ENCODE measurements around the gene TSPOAP1. TPM values are rescaled to one million over a fixed set of nuclear protein-coding genes. Genes with fewer than 3 reads are reported as not detected.

Gene TSPOAP1
- polyA plus RNA-seq, 2 donors: 7.3 to 14.9 TPM

- Histone ChIP-seq H3K4me1 (ENCODE audit: control insufficient read depth in 2 of 2, insufficient read depth in 2 of 2, low read length in 1 of 2) (no peaks in the 10 kb centered on the region), H3K36me3 (ENCODE audit: control insufficient read depth in 2 of 2, insufficient read depth in 2 of 2, low read length in 1 of 2) (no peaks in the 10 kb centered on the region), H3K4me3 (ENCODE audit: low read depth in 1 of 2, low read length in 2 of 2) (no peak overlapping the region), H3K27ac (ENCODE audit: low read depth in 2 of 2, low read length in 1 of 2) (no peak overlapping the region), H3K27me3 (ENCODE audit: control insufficient read depth in 1 of 2, insufficient read depth in 2 of 2, low read length in 2 of 2) (no peaks in the 10 kb centered on the region), H3K9me3 (ENCODE audit: control insufficient read depth in 2 of 2, insufficient read depth in 1 of 2, low read depth in 1 of 2, low read length in 1 of 2) (no peaks in the 10 kb centered on the region)
- WGBS, 2 donors: 75 to 78% methylated on average over 1 of the region's 1 CpG
These were observed 64.8 kb downstream of the TSPOAP1 start for GRCh38 chr17:58263773-58264172.

- 88 to 89% methylated on average over 11 of the region's 11 CpGs for WGBS, 2 donors
- no peak overlapping the region for H3K27ac ChIP-seq (ENCODE audit: low read depth in 2 of 2, low read length in 1 of 2)
These were observed 66.4 kb downstream of the TSPOAP1 start for GRCh38 chr17:58262149-58262548.

GRCh38 chr17:58254803-58255202 is 73.8 kb downstream of the TSPOAP1 start:
- Histone ChIP-seq H3K36me3 (ENCODE audit: control insufficient read depth in 2 of 2, insufficient read depth in 2 of 2, low read length in 1 of 2) (no peaks in the 10 kb centered on the region), H3K4me1 (ENCODE audit: control insufficient read depth in 2 of 2, insufficient read depth in 2 of 2, low read length in 1 of 2) (no peaks in the 10 kb centered on the region), H3K9me3 (ENCODE audit: control insufficient read depth in 2 of 2, insufficient read depth in 1 of 2, low read depth in 1 of 2, low read length in 1 of 2) (no peaks in the 10 kb centered on the region), H3K27me3 (ENCODE audit: control insufficient read depth in 1 of 2, insufficient read depth in 2 of 2, low read length in 2 of 2) (no peaks in the 10 kb centered on the region), H3K4me3 (ENCODE audit: low read depth in 1 of 2, low read length in 2 of 2) (no peak overlapping the region), H3K27ac (ENCODE audit: low read depth in 2 of 2, low read length in 1 of 2) (no peak overlapping the region)
- 18 to 27% methylated on average over 8 of the region's 8 CpGs for WGBS, 2 donors

More at GRCh38 chr17:58262149-58262548, 66.4 kb downstream of the TSPOAP1 start:
- Histone ChIP-seq H3K36me3 (ENCODE audit: control insufficient read depth in 2 of 2, insufficient read depth in 2 of 2, low read length in 1 of 2) (no peaks in the 10 kb centered on the region), H3K27me3 (ENCODE audit: control insufficient read depth in 1 of 2, insufficient read depth in 2 of 2, low read length in 2 of 2) (no peaks in the 10 kb centered on the region), H3K9me3 (ENCODE audit: control insufficient read depth in 2 of 2, insufficient read depth in 1 of 2, low read depth in 1 of 2, low read length in 1 of 2) (no peaks in the 10 kb centered on the region), H3K4me1 (ENCODE audit: control insufficient read depth in 2 of 2, insufficient read depth in 2 of 2, low read length in 1 of 2) (no peaks in the 10 kb centered on the region), H3K4me3 (ENCODE audit: low read depth in 1 of 2, low read length in 2 of 2) (no peak overlapping the region)

- 80 to 84% methylated on average over 3 of the region's 3 CpGs for WGBS, 2 donors
- Histone ChIP-seq H3K36me3 (ENCODE audit: control insufficient read depth in 2 of 2, insufficient read depth in 2 of 2, low read length in 1 of 2) (no peaks in the 10 kb centered on the region), H3K4me1 (ENCODE audit: control insufficient read depth in 2 of 2, insufficient read depth in 2 of 2, low read length in 1 of 2) (peaks cover 0 to 6% of the 10 kb centered on the region in 2 donors), H3K9me3 (ENCODE audit: control insufficient read depth in 2 of 2, insufficient read depth in 1 of 2, low read depth in 1 of 2, low read length in 1 of 2) (no peaks in the 10 kb centered on the region), H3K27ac (ENCODE audit: low read depth in 2 of 2, low read length in 1 of 2) (no peak overlapping the region), H3K4me3 (ENCODE audit: low read depth in 1 of 2, low read length in 2 of 2) (no peak overlapping the region), H3K27me3 (ENCODE audit: control insufficient read depth in 1 of 2, insufficient read depth in 2 of 2, low read length in 2 of 2) (no peaks in the 10 kb centered on the region)
These were observed 75.5 kb downstream of the TSPOAP1 start for GRCh38 chr17:58253082-58253481.

- Histone ChIP-seq H3K27ac (ENCODE audit: low read depth in 2 of 2, low read length in 1 of 2) (no peak overlapping the region), H3K4me1 (ENCODE audit: control insufficient read depth in 2 of 2, insufficient read depth in 2 of 2, low read length in 1 of 2) (peaks cover 0 to 6% of the 10 kb centered on the region in 2 donors), H3K9me3 (ENCODE audit: control insufficient read depth in 2 of 2, insufficient read depth in 1 of 2, low read depth in 1 of 2, low read length in 1 of 2) (no peaks in the 10 kb centered on the region), H3K4me3 (ENCODE audit: low read depth in 1 of 2, low read length in 2 of 2) (no peak overlapping the region), H3K36me3 (ENCODE audit: control insufficient read depth in 2 of 2, insufficient read depth in 2 of 2, low read length in 1 of 2) (no peaks in the 10 kb centered on the region), H3K27me3 (ENCODE audit: control insufficient read depth in 1 of 2, insufficient read depth in 2 of 2, low read length in 2 of 2) (no peaks in the 10 kb centered on the region)
- 62 to 67% methylated on average over 9 of the region's 9 CpGs for WGBS, 2 donors
These were observed 76.5 kb downstream of the TSPOAP1 start for GRCh38 chr17:58252141-58252540.

Other genes with a start within 250 kb of the TSPOAP1 start
- gene DYNLL2, start 245.4 kb downstream of the TSPOAP1 start, polyA plus RNA-seq: 10 to 100 TPM; 14.8 to 15.3 TPM
- under 1 TPM in 1 of 2 donors, not detected in 1; under 0.01 TPM for gene OR4D1, start 180.4 kb downstream of the TSPOAP1 start, polyA plus RNA-seq
- not detected for gene OR4D2, start 161.8 kb downstream of the TSPOAP1 start, polyA plus RNA-seq
- gene EPX, start 136.1 kb downstream of the TSPOAP1 start, polyA plus RNA-seq: not detected
- 10 to 100 TPM in 1 of 2 donors, 1 to 10 TPM in 1; 7.8 to 10.2 TPM for gene MKS1, start 109.5 kb downstream of the TSPOAP1 start, polyA plus RNA-seq
- not detected for gene LPO, start 90.2 kb downstream of the TSPOAP1 start, polyA plus RNA-seq
- gene MPO, start 47.9 kb downstream of the TSPOAP1 start, polyA plus RNA-seq: under 1 TPM in 1 of 2 donors, not detected in 1; 0.02 TPM
- 10 to 100 TPM; 39.9 to 80.8 TPM for gene SUPT4H1, start 23.4 kb upstream of the TSPOAP1 start, polyA plus RNA-seq
- gene RNF43, start 88.7 kb upstream of the TSPOAP1 start, polyA plus RNA-seq: 1 to 10 TPM; 5.7 to 7.5 TPM
- gene HSF5, start 159.6 kb upstream of the TSPOAP1 start, polyA plus RNA-seq: under 1 TPM; 0.01 to 0.02 TPM
- 10 to 100 TPM in 1 of 2 donors, 1 to 10 TPM in 1; 9.1 to 15.3 TPM for gene MTMR4, start 185.8 kb upstream of the TSPOAP1 start, polyA plus RNA-seq